Chondrocyte (in vitro differentiated cells): ENCODE results near the gene OR52E4. TPM values are rescaled to one million over a fixed set of nuclear protein-coding genes. Genes with fewer than 3 reads are reported as not detected.

Source experiments
- DNase-seq: peaks from one replicate; pipeline ENCODE4 v3.0.0; 2021; ENCODE audit warnings: mixed read lengths, low spot score
- H3K27ac Mint-ChIP-seq: one replicate; pipeline ENCODE4 v1.8.0; 2021; ENCODE audit warnings: mild to moderate bottlenecking, moderate library complexity, mixed read lengths; ENCODE audit not compliant: unreplicated experiment
- H3K27me3 Mint-ChIP-seq: 2 replicates; pipeline ENCODE4 v1.8.0; 2021; ENCODE audit warnings: low read depth, mixed read lengths
- H3K36me3 Mint-ChIP-seq: 2 replicates; pipeline ENCODE4 v1.8.0; 2021; ENCODE audit warnings: low read depth, mixed read lengths
- H3K4me1 Mint-ChIP-seq: 2 replicates; pipeline ENCODE4 v1.8.0; 2021; ENCODE audit warnings: low read depth, mild to moderate bottlenecking, mixed read lengths
- H3K4me3 Mint-ChIP-seq: one replicate; pipeline ENCODE4 v1.8.0; 2021; ENCODE audit warnings: mild to moderate bottlenecking, moderate library complexity, mixed read lengths; ENCODE audit not compliant: unreplicated experiment
- H3K9me3 Mint-ChIP-seq: 2 replicates; pipeline ENCODE4 v1.8.0; 2021; ENCODE audit warnings: low read depth, mixed read lengths
- total RNA-seq: library from RNA; stranded (reverse); gene quantifications from 3 replicates; pipeline ENCODE4 v1.2.1, GENCODE V29; 2021
- TF ChIP-seq, protein P1 (sequence below): fragments of 200-600 bp; sonication (generic); IDR thresholded peaks from 2 replicates; pipeline ENCODE4 v1.5.0; 2021; ENCODE audit warnings: antibody characterized with exemption, mild to moderate bottlenecking, moderate library complexity

OR52E4 gene
- total RNA-seq, 1 donor from 2014 or later: not detected

- Mint-ChIP-seq H3K4me1 (no peaks in the 10 kb centered on the region), H3K36me3 (no peaks in the 10 kb centered on the region), H3K9me3 (peaks cover 6% of the 10 kb centered on the region), H3K27me3 (no peaks in the 10 kb centered on the region), H3K27ac (no peak overlapping the region), H3K4me3 (no peak overlapping the region)
- TF ChIP-seq, protein P1, sequence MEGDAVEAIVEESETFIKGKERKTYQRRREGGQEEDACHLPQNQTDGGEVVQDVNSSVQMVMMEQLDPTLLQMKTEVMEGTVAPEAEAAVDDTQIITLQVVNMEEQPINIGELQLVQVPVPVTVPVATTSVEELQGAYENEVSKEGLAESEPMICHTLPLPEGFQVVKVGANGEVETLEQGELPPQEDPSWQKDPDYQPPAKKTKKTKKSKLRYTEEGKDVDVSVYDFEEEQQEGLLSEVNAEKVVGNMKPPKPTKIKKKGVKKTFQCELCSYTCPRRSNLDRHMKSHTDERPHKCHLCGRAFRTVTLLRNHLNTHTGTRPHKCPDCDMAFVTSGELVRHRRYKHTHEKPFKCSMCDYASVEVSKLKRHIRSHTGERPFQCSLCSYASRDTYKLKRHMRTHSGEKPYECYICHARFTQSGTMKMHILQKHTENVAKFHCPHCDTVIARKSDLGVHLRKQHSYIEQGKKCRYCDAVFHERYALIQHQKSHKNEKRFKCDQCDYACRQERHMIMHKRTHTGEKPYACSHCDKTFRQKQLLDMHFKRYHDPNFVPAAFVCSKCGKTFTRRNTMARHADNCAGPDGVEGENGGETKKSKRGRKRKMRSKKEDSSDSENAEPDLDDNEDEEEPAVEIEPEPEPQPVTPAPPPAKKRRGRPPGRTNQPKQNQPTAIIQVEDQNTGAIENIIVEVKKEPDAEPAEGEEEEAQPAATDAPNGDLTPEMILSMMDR: no peak
- no peak for DNase-seq
These were observed 33.7 kb upstream of the OR52E4 start for GRCh38 chr11:5846701-5847100.

DNA sequence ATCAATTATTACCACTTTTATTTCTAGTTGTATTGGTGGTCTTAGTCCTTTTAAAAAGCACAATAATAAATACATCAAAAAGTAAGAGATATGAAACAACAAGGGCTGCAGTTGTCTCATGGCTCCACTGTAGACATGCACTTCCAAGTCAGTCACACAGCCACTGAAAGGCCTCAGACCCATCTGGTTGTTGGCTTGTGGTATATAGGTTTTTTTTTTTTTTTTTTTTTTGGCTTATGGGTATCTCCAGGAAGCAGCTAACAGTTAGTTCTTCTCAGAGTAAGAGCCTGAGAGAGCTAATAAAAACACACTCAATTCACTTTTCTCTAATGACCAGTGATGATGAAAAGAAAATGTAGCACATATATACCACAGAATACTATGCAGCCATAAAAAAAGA is 32.7 kb upstream of the OR52E4 start:
- no peak overlapping the region for H3K4me3 Mint-ChIP-seq
- no peaks in the 10 kb centered on the region for H3K4me1 Mint-ChIP-seq
- H3K9me3 Mint-ChIP-seq: peaks cover 11% of the 10 kb centered on the region
- no peak overlapping the region for H3K27ac Mint-ChIP-seq
- TF ChIP-seq, protein P1: no peak
- H3K27me3 Mint-ChIP-seq: no peaks in the 10 kb centered on the region
- no peaks in the 10 kb centered on the region for H3K36me3 Mint-ChIP-seq
- no peak for DNase-seq

DNA sequence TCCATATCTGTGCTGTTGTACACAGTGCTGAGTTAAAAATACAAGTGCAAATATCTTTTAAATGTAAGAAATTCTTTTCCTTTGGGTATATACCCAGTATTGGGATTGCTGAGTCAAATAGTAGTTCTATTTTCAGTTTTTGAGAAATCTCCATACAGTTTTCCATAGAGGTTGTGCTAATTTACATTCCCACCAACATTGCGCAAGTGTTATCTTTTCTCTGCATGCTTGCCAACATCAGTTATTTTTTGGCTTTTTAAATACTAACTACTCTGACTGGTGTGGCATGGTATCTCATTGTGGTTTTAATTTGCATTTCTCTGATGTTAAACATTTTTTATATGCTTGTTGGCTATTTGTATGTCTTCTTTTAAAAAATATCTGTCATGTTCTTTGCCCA is 29.4 kb upstream of the OR52E4 start:
- Mint-ChIP-seq H3K27ac (no peak overlapping the region), H3K36me3 (no peaks in the 10 kb centered on the region), H3K4me3 (no peak overlapping the region), H3K27me3 (no peaks in the 10 kb centered on the region), H3K4me1 (no peaks in the 10 kb centered on the region), H3K9me3 (peaks cover 22% of the 10 kb centered on the region)
- DNase-seq: no peak
- TF ChIP-seq, protein P1: no peak

DNA sequence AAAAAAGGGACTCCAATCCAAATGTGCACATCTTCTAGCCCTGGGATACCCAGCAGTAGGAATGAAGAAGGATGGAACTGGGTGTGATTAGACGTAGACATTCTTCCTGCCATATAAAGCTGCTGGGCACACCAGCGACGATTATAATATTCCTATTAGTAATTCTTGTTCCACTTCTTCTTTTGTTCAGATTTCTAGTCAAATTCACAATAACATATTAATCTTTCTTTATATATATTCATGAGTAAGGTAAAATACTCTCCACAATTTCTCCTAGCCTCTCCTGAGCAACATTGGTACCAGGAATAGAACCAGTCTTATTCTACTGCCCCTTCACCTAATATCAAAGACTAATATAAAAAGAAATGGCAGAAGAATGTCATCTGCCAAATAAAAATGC is 22.8 kb upstream of the OR52E4 start, which contains the start of gene OR52E8:
Gene OR52E8, minus strand, starts transcription at position 101 of the 400 bp plus-strand sequence. Its CDS starts 0 bp downstream, at position 101.
- Mint-ChIP-seq H3K27me3 (peaks cover 4% of the 10 kb centered on the region), H3K4me3 (no peak within 1 kb of the TSS), H3K9me3 (peaks cover 11% of the 10 kb centered on the region), H3K4me1 (no peaks in the 10 kb centered on the region), H3K36me3 (no peaks in the 10 kb centered on the region), H3K27ac (no peak within 1 kb of the TSS)
- DNase-seq: no peak
- TF ChIP-seq, protein P1: no peak

DNA sequence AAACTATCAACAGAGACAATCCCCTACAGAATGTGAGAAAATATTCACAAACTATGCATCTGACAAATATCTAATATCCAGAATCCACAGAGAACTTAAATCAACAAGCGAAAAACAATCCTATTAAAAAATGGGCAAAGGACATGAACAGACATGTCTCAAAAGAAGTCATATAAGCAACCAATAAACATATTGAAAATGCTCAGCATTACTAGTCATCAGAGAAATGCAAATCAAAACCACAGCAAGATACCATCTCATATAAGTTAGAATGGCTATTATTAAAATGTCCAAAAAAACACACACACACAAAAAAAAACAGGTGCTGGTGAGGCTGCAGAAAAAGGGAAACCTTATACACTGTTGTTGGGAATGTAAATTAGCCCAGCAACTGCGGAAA is 14.6 kb upstream of the OR52E4 start:
- H3K4me3 Mint-ChIP-seq: no peak overlapping the region
- no peak for DNase-seq
- peaks cover 2% of the 10 kb centered on the region for H3K27me3 Mint-ChIP-seq
- no peaks in the 10 kb centered on the region for H3K4me1 Mint-ChIP-seq
- H3K36me3 Mint-ChIP-seq: no peaks in the 10 kb centered on the region
- no peak overlapping the region for H3K27ac Mint-ChIP-seq
- TF ChIP-seq, protein P1: no peak
- peaks cover 11% of the 10 kb centered on the region for H3K9me3 Mint-ChIP-seq
